Aorta (tissue), 5 donors: ENCODE measurements around the gene CCDC178. TPM values are rescaled to one million over a fixed set of nuclear protein-coding genes. Genes with fewer than 3 reads are reported as not detected.

ENCODE experiments used
- ATAC-seq: fragments of 200-7000 bp; cut with Tn5 transposase; one replicate; pipeline ENCODE4 v1.9.1; 2022; ENCODE audit warnings: moderate library complexity; ENCODE audit not compliant: low FRiP score
- DNase-seq, 2 donors: peaks; one replicate each; pipeline ENCODE4 v3.0.0-alpha.2; 2020
- H3K27ac ChIP-seq, 2 donors: one replicate each; pipeline ENCODE4 v1.5.1; 2013; ENCODE audit warnings: low read length in 2 of 2, mild to moderate bottlenecking in 2 of 2, moderate library complexity in 2 of 2, control low read depth in 1 of 2, inconsistent platforms in 1 of 2, low read depth in 1 of 2
- H3K27me3 ChIP-seq, 2 donors: one replicate each; pipeline ENCODE4 v1.6.1; 2013; ENCODE audit warnings: control low read depth in 1 of 2, low read length in 1 of 2, mild to moderate bottlenecking in 1 of 2, moderate library complexity in 1 of 2; ENCODE audit not compliant: insufficient read depth in 2 of 2, control insufficient read depth in 1 of 2
- H3K36me3 ChIP-seq, 2 donors: one replicate each; pipeline ENCODE4 v1.6.1; 2013; ENCODE audit warnings: control low read depth in 1 of 2, low read length in 1 of 2, mild to moderate bottlenecking in 1 of 2; ENCODE audit not compliant: insufficient read depth in 2 of 2, control insufficient read depth in 1 of 2
- H3K4me1 ChIP-seq, 2 donors: one replicate each; pipeline ENCODE4 v1.6.1; 2013; ENCODE audit warnings: low read length in 2 of 2, control low read depth in 1 of 2, mild to moderate bottlenecking in 1 of 2, moderate library complexity in 1 of 2; ENCODE audit not compliant: insufficient read depth in 2 of 2, control insufficient read depth in 1 of 2
- H3K4me3 ChIP-seq, 2 donors: one replicate each; pipeline ENCODE4 v1.5.1; 2013; ENCODE audit warnings: low read length in 2 of 2, control low read depth in 1 of 2, mild to moderate bottlenecking in 1 of 2
- H3K9me3 ChIP-seq: one replicate; pipeline ENCODE4 v1.6.1; 2013; ENCODE audit warnings: mild to moderate bottlenecking, low read length; ENCODE audit not compliant: control insufficient read depth
- WGBS, 2 donors: extraction: QIAGEN DNeasy Blood & Tissue Kit; methylation state at CpG; one replicate each; pipeline ENCODE4 v1.1.7; 2013; 5-methylcytosine and 5-hydroxymethylcytosine counted together
- intact Hi-C, 2 donors: fragments of 100-400 bp; cut with DNase I; formaldehyde crosslinking; loops; one replicate each; pipeline versions ENCODE4 v1.14.2 to v1.15.0; 2022
- polyA plus RNA-seq, 2 donors: library from polyadenylated mRNA; stranded (reverse); fragments of 200-250 nt; gene quantifications; one replicate each; pipeline ENCODE4 v1.2.3, GENCODE V29; 2013
- total RNA-seq, 2 donors: library from RNA; stranded (reverse); fragmentation: NEBNext Ultra II Directional; extraction: Animal tissue kit (Norgen Biotek cat#: 25700); gene quantifications; one replicate each; pipeline ENCODE4 v1.2.1, GENCODE V29; 2021
- donor health status: healthy with polysubstance abuse.
- donor health status: Bipolar disorder and iron deficiency.
- donor health status: DM: no; HTN: no; CAD: no.
- donor health status: DM: no; HTN: no; CAD: no.
- donor health status: DM: yes; HTN: yes; CAD: no.

Gene CCDC178
- total and polyA plus RNA-seq, 4 donors = 0.42 to 1.9 TPM; not detected in 2

- Histone ChIP-seq H3K4me3 (no peak overlapping the region), H3K27me3 (no peaks in the 10 kb centered on the region), H3K36me3 (no peaks in the 10 kb centered on the region), H3K27ac (no peak overlapping the region), H3K9me3 (peaks cover 4% of the 10 kb centered on the region), H3K4me1 (no peaks in the 10 kb centered on the region)
- intact Hi-C loops = no loop called here
- ATAC-seq (no peak), DNase-seq (no peak)
- WGBS, 2 donors = 79 to 95% methylated on average over 1 of the region's 1 CpG
Measured at GRCh38 chr18:32998921-32999320, 441.6 kb downstream of the CCDC178 start.

GRCh38 chr18:32998285-32998684 is 442.2 kb downstream of the CCDC178 start:
- H3K27ac ChIP-seq = no peak overlapping the region
- no peaks in the 10 kb centered on the region for H3K27me3 ChIP-seq
- H3K36me3 ChIP-seq = no peaks in the 10 kb centered on the region
- no peak for ATAC-seq
- H3K4me3 ChIP-seq = no peak overlapping the region
- WGBS, 2 donors = 60 to 64% methylated on average over 3 of the region's 3 CpGs
- intact Hi-C loops = no loop called here
- peaks cover 4% of the 10 kb centered on the region for H3K9me3 ChIP-seq
- no peaks in the 10 kb centered on the region for H3K4me1 ChIP-seq
- DNase-seq = no peak

- no peak overlapping the region for H3K4me3 ChIP-seq
- H3K27ac ChIP-seq = no peak overlapping the region
- H3K4me1 ChIP-seq = no peaks in the 10 kb centered on the region
- ATAC-seq (no peak), DNase-seq (no peak)
- H3K27me3 ChIP-seq = no peaks in the 10 kb centered on the region
- H3K9me3 ChIP-seq = no peaks in the 10 kb centered on the region
- 41 to 53% methylated on average over 1 of the region's 1 CpG for WGBS, 2 donors
- H3K36me3 ChIP-seq = no peaks in the 10 kb centered on the region
- intact Hi-C loops = no loop called here
Measured at GRCh38 chr18:32983721-32984120, 456.8 kb downstream of the CCDC178 start.

- no peak for DNase-seq
- Histone ChIP-seq H3K4me3 (no peak overlapping the region), H3K4me1 (no peaks in the 10 kb centered on the region), H3K27ac (no peak overlapping the region), H3K36me3 (no peaks in the 10 kb centered on the region), H3K9me3 (no peaks in the 10 kb centered on the region), H3K27me3 (no peaks in the 10 kb centered on the region)
- intact Hi-C loops = no loop called here
- no peak for ATAC-seq
- 34 to 37% methylated on average over 2 of the region's 2 CpGs for WGBS, 2 donors
Measured at GRCh38 chr18:32980896-32981295, 459.6 kb downstream of the CCDC178 start.

- H3K4me3 ChIP-seq = no peak overlapping the region
- no peaks in the 10 kb centered on the region for H3K4me1 ChIP-seq
- no peak overlapping the region for H3K27ac ChIP-seq
- H3K9me3 ChIP-seq = no peaks in the 10 kb centered on the region
- peaks cover 0 to 3% of the 10 kb centered on the region in 2 donors for H3K27me3 ChIP-seq
- ATAC-seq = no peak
- no peaks in the 10 kb centered on the region for H3K36me3 ChIP-seq
- no peak for DNase-seq
- intact Hi-C loops = no loop called here
Measured at GRCh38 chr18:32975501-32975900, 465.0 kb downstream of the CCDC178 start.

- Histone ChIP-seq H3K27me3 (peaks cover 0 to 3% of the 10 kb centered on the region in 2 donors), H3K9me3 (no peaks in the 10 kb centered on the region), H3K4me3 (no peak overlapping the region), H3K27ac (no peak overlapping the region), H3K36me3 (no peaks in the 10 kb centered on the region), H3K4me1 (no peaks in the 10 kb centered on the region)
- no peak for DNase-seq
- 6 to 43% methylated on average over 1 of the region's 1 CpG for WGBS, 2 donors
- no peak for ATAC-seq
- intact Hi-C loops = no loop called here
Measured at GRCh38 chr18:32975163-32975436, 465.4 kb downstream of the CCDC178 start.

- DNase-seq = no peak
- no peak overlapping the region for H3K27ac ChIP-seq
- WGBS, 2 donors = 14 to 15% methylated on average over 4 of the region's 4 CpGs
- H3K4me1 ChIP-seq = no peaks in the 10 kb centered on the region
- H3K4me3 ChIP-seq = no peak overlapping the region
- peaks cover 0 to 3% of the 10 kb centered on the region in 2 donors for H3K27me3 ChIP-seq
- no peaks in the 10 kb centered on the region for H3K36me3 ChIP-seq
- no peak for ATAC-seq
- H3K9me3 ChIP-seq = no peaks in the 10 kb centered on the region
- intact Hi-C loops = no loop called here
Measured at GRCh38 chr18:32974421-32975162, 465.9 kb downstream of the CCDC178 start.

- H3K27me3 ChIP-seq = no peaks in the 10 kb centered on the region
- ATAC-seq (no peak), DNase-seq (no peak)
- H3K9me3 ChIP-seq = no peaks in the 10 kb centered on the region
- H3K36me3 ChIP-seq = no peaks in the 10 kb centered on the region
- no peak overlapping the region for H3K4me3 ChIP-seq
- H3K4me1 ChIP-seq = no peaks in the 10 kb centered on the region
- intact Hi-C loops = loop anchor here in 1 of 2 donors (2.0 kb wide), 1 partner anchor 55 kb away; no protein-coding TSS in a partner anchor
- no peak overlapping the region for H3K27ac ChIP-seq
- WGBS, 2 donors = 66 to 73% methylated on average over 2 of the region's 2 CpGs
Measured at GRCh38 chr18:32968248-32968647, 472.3 kb downstream of the CCDC178 start.

- intact Hi-C loops = no loop called here
- DNase-seq = no peak
- Histone ChIP-seq H3K27me3 (no peaks in the 10 kb centered on the region), H3K9me3 (no peaks in the 10 kb centered on the region), H3K27ac (no peak overlapping the region), H3K36me3 (no peaks in the 10 kb centered on the region), H3K4me3 (no peak overlapping the region), H3K4me1 (no peaks in the 10 kb centered on the region)
- ATAC-seq = no peak
Measured at GRCh38 chr18:32966141-32966540, 474.4 kb downstream of the CCDC178 start.
